Gastrocnemius medialis (tissue), 4 donors: ENCODE results near the gene SLC24A4.

Experiments
- CTCF ChIP-seq, 5 experiments: fragments of 450-650 bp in 3 of 5; fragments of 200-600 bp in 2 of 5; sonication (generic) in 2 of 5; IDR thresholded peaks in 4 of 5; conservative IDR thresholded peaks in 1 of 5; 1 replicate in 4 of 5; 2 replicates in 1 of 5; pipeline ENCODE4 v1.5.1; 2016 to 2019; ENCODE audit warnings: antibody characterized with exemption in 5 of 5, mild to moderate bottlenecking in 3 of 5, moderate library complexity in 3 of 5
- POLR2A ChIP-seq, 2 donors: fragments of 450-650 bp; IDR thresholded peaks; one replicate each; pipeline ENCODE4 v1.6.1; 2017; ENCODE audit warnings: antibody characterized with exemption in 2 of 2, mild to moderate bottlenecking in 2 of 2, moderate library complexity in 2 of 2

- TF ChIP-seq CTCF (IDR thresholded peaks at IDR 0.05 in 4 of 5, conservative IDR thresholded peaks at IDR 0.05 in 1 of 5) (no peak), POLR2A (IDR thresholded peaks at IDR 0.05) (no peak)
Observed at GRCh38 chr14:92502541-92503286, 179.7 kb downstream of the SLC24A4 start.
